Smooth muscle cell (in vitro differentiated cells): Measurements from ENCODE around the gene GNB5. TPM values are rescaled to one million over a fixed set of nuclear protein-coding genes. Genes with fewer than 3 reads are reported as not detected.

Experiments used
- DNase-seq: peaks from one replicate; lab custom pipeline; 2025; ENCODE audit not compliant: unreplicated experiment; lab: John Stamatoyannopoulos, UW
- H2AFZ ChIP-seq: fragments of 200-600 bp; sonication (generic); 2 replicates; pipeline ENCODE4 v1.6.0; 2016; ENCODE audit warnings: antibody characterized with exemption, low read depth, mild to moderate bottlenecking
- H3F3A ChIP-seq: fragments of 200-600 bp; sonication (generic); 2 replicates; pipeline ENCODE4 v1.6.0; 2017; ENCODE audit warnings: antibody characterized with exemption, low read depth
- H3K27ac ChIP-seq: fragments of 200-600 bp; sonication (generic); 2 replicates; pipeline ENCODE4 v1.5.1; 2016; ENCODE audit warnings: low read depth, mild to moderate bottlenecking
- H3K27me3 ChIP-seq: fragments of 200-600 bp; sonication (generic); 2 replicates; pipeline ENCODE4 v1.6.1; 2016; ENCODE audit warnings: low read depth, mild to moderate bottlenecking
- H3K36me3 ChIP-seq: fragments of 200-600 bp; sonication (generic); 2 replicates; pipeline ENCODE4 v1.5.1; 2016; ENCODE audit warnings: low read depth
- H3K4me1 ChIP-seq: fragments of 200-600 bp; sonication (generic); 2 replicates; pipeline ENCODE4 v1.5.1; 2016; ENCODE audit warnings: low read depth
- H3K4me2 ChIP-seq: fragments of 200-600 bp; sonication (generic); 2 replicates; pipeline ENCODE4 v1.6.0; 2016; ENCODE audit warnings: mild to moderate bottlenecking
- H3K4me3 ChIP-seq: fragments of 200-600 bp; sonication (generic); 2 replicates; pipeline ENCODE4 v1.5.1; 2016; ENCODE audit warnings: mild to moderate bottlenecking
- H3K79me2 ChIP-seq: fragments of 200-600 bp; sonication (generic); 2 replicates; pipeline ENCODE4 v1.6.0; 2016; ENCODE audit warnings: low read depth, mild to moderate bottlenecking
- H3K9ac ChIP-seq: fragments of 200-600 bp; sonication (generic); 2 replicates; pipeline ENCODE4 v1.6.0; 2016; ENCODE audit warnings: low read depth
- H3K9me3 ChIP-seq: fragments of 200-600 bp; sonication (generic); replicated peaks from 2 replicates; pipeline ENCODE4 v1.5.1; 2016; ENCODE audit warnings: low read depth
- H4K20me1 ChIP-seq: fragments of 200-600 bp; sonication (generic); 2 replicates; pipeline ENCODE4 v1.6.0; 2016; ENCODE audit warnings: low read depth
- CTCF ChIP-seq: fragments of 200-600 bp; sonication (generic); IDR thresholded peaks from 2 replicates; pipeline ENCODE4 v1.5.1; 2017; ENCODE audit warnings: borderline replicate concordance, mild to moderate bottlenecking, antibody characterized with exemption; ENCODE audit not compliant: insufficient read depth, poor library complexity, severe bottlenecking
- WGBS: methylation state at CpG from one replicate; pipeline ENCODE4 v1.1.7; 2016; ENCODE audit warnings: low lambda C conversion rate; 5-methylcytosine and 5-hydroxymethylcytosine counted together
- polyA plus RNA-seq: library from polyadenylated mRNA; unstranded; fragments of >200 nt; fragmentation: Nextera tagmentation; extraction: Ambion mirVana; gene quantifications from 2 replicates; pipeline ENCODE4 v1.2.1, GENCODE V29; 2016
- total RNA-seq: library from RNA; depleted of rRNA; stranded (reverse); fragments of >200 nt; gene quantifications from 2 replicates; pipeline ENCODE4 v1.2.3, GENCODE V29; 2014

Gene GNB5
- total and polyA plus RNA-seq, 2 experiments from 2014 or later: 14.0 to 25.1 TPM

- H3K4me1 ChIP-seq: peaks cover 14% of the 10 kb centered on the region
- 72% methylated on average over 5 of the region's 5 CpGs for WGBS
- H3K9me3 ChIP-seq: no peaks in the 10 kb centered on the region
- no peak for TF ChIP-seq CTCF
- DNase-seq: no peak
- no peak overlapping the region for H2AFZ ChIP-seq
- H3K4me3 ChIP-seq: no peak overlapping the region
- no peaks in the 10 kb centered on the region for H3K79me2 ChIP-seq
- no peak overlapping the region for H3K9ac ChIP-seq
- no peaks in the 10 kb centered on the region for H3K27me3 ChIP-seq
- peaks cover 13% of the 10 kb centered on the region for H3F3A ChIP-seq
- no peaks in the 10 kb centered on the region for H3K36me3 ChIP-seq
- H4K20me1 ChIP-seq: no peaks in the 10 kb centered on the region
- no peak overlapping the region for H3K27ac ChIP-seq
- H3K4me2 ChIP-seq: no peak overlapping the region
Observed at GRCh38 chr15:52080031-52080430, 111.2 kb downstream of the GNB5 start.

DNA sequence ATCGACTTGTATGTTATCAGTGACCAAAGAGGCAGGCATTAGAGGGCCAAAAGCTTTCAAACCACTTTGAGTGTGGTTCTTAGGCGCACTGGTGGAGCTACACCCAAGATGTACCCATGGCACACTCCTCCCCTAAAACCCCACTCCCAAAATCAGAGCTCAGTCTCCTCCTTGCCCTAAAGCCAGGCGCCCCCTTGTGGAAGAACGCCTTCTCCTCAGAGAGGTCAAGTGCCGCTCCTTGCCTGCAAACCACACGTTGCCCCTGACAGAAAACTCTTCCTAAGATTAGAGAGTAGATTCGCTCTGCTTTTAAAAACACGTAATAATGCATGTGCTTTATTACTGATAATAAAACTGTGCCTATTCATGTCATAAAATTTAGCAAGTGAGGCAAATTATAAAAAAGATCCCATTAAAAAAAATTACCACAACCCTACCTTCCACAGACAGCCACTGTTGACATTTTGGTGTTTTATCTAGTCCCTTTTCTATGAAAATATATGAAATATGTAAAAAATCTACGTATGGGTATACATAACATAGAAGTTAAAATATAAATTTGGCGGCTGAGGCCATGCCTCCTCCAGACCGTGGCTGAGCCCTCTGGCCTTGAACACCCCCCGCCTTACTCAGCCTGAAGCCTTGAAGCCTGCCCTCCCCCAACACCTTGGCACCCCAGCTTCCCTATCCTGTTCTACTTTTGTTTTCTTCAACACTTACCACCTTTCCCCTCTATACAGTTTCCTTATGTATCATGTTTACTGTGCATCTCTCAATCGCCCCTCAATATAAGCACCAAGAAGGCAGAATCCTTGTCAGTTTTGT is 112.1 kb downstream of the GNB5 start:
- peak; percentile 76 for TF ChIP-seq CTCF
- DNase-seq: peak; percentile 23
- Histone ChIP-seq H3K9ac (no peak overlapping the region), H3K4me2 (no peak overlapping the region), H3K9me3 (no peaks in the 10 kb centered on the region), H3K27ac (no peak overlapping the region), H3K79me2 (no peaks in the 10 kb centered on the region), H2AFZ (no peak overlapping the region), H3F3A (peaks cover 13% of the 10 kb centered on the region), H3K4me3 (no peak overlapping the region), H3K36me3 (no peaks in the 10 kb centered on the region), H4K20me1 (no peaks in the 10 kb centered on the region), H3K4me1 (peaks cover 14% of the 10 kb centered on the region), H3K27me3 (no peaks in the 10 kb centered on the region)
- 41% methylated on average over 13 of the region's 13 CpGs for WGBS

DNA sequence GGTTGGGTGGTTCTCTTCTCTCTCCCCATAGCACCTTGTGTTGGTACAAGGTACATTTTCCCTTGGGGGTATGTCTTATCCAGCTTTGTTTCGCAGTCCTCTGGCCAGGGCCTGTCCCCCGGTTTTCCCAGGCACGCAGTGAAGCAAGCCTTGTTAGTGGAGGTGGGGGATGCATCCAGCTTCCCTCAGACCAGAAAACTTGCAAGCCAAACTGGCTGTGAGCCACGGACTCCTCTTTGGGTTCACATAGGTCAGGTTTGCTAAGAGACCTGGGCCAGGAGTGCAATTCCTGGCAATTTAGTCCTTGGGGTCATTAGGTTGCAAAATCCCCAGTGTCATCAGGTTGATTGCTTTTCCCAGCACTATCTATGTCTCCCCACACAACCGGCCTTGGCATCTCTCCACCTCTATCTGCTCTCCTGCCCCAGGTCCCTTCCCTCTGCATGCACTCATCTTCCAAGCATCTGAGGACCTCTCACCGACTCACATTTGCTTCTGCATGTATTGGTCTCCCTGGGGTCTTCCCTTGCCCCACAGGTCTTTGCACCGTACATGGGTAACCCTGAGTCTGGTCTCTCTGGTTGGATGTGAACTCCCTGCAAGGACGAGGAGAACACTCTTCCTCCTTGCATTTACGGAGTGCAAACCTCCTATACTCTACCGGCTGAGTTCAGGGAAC is 112.9 kb downstream of the GNB5 start:
- Histone ChIP-seq H3K4me1 (peaks cover 14% of the 10 kb centered on the region), H3K4me2 (no peak overlapping the region), H3K9me3 (no peaks in the 10 kb centered on the region), H3K27me3 (no peaks in the 10 kb centered on the region), H2AFZ (no peak overlapping the region), H3K36me3 (no peaks in the 10 kb centered on the region), H3K79me2 (no peaks in the 10 kb centered on the region), H3K4me3 (no peak overlapping the region), H3K27ac (peak overlapping the region; percentile 94), H4K20me1 (no peaks in the 10 kb centered on the region), H3F3A (peaks cover 13% of the 10 kb centered on the region), H3K9ac (peak overlapping the region; percentile 76)
- DNase-seq: no peak
- WGBS: 87% methylated on average over 10 of the region's 10 CpGs
- no peak for TF ChIP-seq CTCF
